ENCODE measurements around the gene DNMT1.
"Not testable (repeated sequence)": the region's sequence is repeated elsewhere in the genome, so short reads cannot be mapped to it uniquely, and the experiment has no call there.

Gene DNMT1

DNA sequence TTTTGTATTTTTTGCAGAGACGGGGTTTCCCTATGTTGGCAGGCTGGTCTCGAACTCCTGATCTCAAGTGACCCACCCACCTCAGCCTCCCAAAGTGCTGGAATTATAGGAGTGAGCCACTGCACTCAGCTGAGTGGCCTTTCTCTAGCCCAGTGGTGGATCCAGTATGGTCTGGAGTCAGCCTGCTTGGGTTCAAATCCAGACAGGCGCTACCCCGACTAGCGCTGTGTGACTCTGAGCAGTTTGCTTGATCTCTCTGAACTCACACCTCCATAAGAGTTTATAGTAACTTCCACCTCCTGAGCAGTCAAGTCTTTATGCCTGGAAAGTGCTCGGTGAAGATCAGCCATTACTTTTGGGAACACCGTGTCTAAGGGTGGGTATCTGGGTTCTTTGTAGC lies 25.9 kb upstream of the DNMT1 start:
- DNase-seq, result no peak

DNA sequence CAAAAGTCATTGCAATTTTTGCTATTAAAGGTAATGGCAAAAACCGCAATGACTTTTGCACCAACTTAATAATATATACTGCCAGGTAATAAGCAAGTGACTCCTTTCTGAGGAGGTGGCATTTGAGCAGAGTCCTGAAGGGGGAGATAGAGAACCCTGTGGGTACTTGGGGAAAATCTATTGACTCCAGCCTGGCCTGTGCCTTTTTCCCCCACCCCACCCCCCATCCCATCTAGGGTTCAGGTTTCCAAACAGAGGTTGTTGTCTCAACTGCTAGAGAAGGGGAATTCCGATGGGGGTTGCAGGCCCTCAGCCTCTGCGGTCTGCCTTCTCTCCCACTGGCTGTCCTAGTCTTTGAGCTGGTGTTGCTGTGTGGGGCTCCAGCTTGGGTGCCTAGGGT lies 24.9 kb upstream of the DNMT1 start:
- DNase-seq, result no peak

DNA sequence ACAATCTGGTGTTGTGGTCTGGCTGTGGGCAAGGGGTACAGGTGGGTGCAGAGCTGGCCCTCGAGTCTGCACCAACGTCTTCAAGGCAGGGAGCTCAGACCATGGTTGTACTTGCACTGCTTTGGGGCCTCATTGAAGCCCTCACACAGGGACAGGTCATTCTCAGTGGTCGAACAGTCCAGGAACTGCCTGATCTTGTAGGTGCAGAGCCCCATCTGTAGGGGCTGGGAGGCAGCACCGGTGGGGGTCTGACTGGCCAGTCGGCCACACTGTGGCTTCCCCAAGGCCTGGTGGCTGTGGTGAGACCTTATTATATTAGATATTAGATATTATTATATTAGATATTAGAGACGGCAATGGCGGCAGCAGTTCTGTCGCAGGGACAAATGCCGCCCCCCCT lies 22.3 kb upstream of the DNMT1 start:
- no peak for DNase-seq

DNA sequence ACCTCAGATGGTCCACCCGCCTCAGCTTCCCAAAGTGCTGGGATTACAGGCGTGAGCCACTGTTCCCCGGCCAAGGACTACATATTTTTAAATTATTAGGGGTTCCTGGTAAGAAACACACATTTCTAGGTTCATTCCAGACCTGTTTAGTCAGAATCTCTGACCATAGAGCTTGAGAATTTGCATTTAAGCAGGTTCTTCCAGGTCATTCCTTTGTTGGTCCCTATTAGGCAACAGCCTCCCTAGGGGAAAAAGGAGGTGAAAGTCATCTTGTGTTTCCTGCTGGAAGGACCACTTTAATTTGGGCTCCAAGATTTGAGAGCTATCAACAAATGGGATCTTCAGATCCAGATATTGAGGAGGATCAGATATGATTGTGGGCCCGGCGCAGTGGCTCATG lies 20.0 kb upstream of the DNMT1 start:
- DNase-seq, result no peak

DNA sequence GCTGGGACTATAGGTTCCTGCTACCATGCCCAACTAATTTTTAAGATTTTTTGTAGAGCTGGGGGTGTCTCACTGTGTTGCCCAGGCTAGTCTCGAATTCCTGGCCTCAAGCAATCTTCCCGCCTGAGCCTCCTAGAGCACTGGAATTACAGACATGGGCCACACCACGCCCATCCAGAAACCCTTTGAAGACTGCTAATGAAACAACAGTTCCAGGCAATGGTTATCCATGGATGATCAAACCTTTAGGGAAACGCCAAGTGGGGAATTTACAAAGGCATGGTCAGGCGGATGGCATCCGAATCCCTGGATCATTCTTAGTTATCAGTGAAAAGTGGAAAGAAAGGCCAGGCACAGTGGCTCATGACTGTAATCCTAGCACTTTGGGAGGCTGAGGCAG lies 16.9 kb upstream of the DNMT1 start:
- no peak for DNase-seq

DNA sequence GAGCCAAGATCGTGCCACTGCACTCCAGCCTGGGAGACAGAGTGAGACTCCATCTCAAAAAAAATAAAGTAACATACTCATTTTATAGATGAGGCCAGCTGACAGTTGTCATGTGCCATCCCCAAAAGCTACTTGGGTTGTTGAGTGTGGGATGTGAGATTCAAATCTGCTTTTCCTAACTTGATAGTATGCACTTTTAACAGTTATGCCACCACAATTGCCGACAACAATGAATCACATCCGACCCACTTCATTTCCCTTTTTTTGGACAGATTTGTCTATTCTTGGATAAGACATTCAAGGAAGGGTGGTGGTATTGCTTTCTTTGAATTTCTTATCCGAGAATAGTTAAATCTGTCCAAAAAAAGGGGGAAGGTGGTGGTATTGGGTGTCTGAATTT lies 16.3 kb upstream of the DNMT1 start:
- DNase-seq, result no peak

DNA sequence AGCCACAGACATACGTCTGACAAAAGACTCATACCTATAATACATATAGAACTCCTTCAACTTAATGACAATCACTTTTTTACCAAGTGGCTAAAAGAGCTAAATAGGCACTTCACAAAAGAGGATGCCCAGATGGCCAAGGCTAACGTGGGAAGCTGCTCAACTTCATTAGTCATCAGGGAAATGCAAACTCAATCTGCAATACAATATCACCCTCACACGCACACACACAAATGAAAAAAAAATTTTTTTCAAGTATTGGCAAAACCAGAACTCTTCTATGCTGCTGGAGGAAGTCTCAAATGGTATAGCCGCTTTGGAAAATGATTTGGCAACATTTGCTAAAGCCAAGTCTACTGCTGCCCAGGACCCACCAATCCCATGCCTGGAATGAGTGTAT lies 14.6 kb upstream of the DNMT1 start:
- DNase-seq, result no peak

DNA sequence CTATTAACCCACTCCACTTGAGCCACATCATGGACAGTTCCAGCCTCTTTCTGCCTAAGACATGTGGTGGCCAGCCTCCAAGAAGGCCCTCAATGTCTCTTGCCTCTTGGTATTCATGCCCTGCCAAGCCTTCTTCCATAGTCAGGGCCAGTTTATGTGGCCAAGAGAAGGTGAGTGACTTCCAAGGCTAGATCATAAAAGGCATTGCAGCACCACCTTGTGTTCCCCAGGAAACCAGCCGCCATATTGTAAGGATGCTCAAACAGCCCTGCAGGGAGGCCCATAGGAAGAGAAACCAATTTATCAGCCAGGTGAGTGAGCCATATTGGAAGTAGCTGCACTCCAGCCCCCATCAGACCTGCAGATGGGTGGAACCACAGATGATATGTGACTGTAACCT lies 12.3 kb upstream of the DNMT1 start:
- no peak for DNase-seq

DNA sequence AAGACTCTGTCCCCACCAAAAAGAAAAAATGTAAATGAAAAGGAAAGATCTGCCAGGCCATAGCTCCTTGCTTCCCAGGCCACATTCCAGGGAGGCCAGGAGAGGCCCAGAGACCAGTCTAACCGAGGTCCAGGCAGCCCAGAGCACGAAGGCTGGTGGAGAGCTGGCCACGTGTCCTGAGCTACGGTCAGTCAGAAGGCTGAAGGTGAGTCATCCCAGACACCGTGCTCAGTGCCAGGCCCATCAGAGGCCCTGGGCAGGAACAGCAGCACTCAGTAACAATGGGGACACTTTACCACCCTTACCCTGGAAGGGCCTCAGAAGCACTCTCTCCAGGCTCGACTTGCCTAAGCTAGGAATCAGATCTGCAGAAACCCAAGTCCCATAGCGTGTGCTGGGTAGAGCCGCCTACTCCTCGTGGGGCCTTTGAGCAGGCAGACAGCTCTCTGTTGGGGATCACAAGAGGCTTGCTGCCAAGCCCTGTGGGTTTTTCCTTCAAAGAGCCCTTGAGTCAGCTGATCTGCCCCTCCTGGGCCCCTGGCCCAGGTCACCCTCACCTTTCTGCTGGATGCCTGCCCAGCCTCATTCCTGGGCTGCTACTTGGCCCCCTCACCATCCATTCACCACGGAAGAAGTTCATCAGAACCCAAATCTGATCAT lies 11.6 kb upstream of the DNMT1 start:
- DNase-seq, result no peak

DNA sequence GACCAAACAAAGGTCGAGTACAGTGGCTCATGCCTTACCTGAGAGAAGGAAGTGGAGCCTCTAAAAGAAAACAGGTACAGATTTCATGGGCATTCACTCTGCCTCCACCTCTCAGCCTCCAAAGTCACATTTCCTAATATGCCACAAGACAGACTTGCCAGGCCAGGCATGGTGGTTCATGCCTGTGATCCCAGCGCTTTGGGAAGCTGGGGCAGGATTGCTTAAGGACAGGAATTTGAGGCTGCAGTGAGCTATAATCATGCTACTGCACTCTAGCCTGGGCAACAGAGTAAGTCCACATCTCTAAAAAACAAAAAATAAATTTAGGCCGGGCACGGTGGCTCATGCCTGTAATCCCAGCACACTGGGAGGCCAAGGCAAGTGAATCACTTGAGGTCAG lies 10.9 kb upstream of the DNMT1 start:
- DNase-seq, result no peak

DNA sequence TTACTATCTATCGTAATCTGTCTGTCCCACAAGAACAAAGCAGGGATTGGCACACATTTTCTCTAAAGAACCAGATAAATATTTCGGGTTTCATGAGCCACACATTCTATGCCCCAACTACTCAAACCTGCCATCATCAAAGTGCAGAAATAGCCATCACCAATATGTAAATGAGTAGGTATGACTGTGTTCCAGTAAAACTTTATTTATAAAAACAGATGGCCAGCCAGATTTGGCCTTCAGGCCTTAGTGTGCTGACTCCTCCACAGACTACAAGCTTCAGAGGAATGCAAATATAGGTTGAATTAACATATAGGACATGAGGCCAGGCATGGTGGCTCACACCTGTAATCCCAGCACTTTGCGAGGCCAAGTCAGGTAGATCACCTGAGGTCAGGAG lies 8.9 kb upstream of the DNMT1 start:
- no peak for DNase-seq

DNA sequence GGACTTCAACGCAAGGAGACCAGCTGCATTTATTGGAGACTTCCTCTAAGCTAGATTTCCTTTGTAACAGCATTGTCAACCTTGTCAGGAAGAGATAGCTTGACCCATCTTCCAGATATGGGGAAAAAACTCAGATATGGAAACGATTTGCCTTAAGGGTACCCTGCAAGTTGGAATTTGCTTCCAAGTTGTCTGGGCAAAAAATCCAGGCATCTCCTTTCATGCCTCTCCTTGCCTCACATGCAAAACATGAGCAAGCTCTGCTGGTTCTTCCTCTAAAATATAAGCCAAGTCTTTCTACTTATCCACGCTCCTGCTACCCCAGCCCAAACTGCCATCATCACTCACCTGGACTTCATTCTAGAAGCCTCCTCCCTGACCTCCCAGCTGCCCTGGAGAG lies 6.4 kb upstream of the DNMT1 start:
- no peak for DNase-seq

DNA sequence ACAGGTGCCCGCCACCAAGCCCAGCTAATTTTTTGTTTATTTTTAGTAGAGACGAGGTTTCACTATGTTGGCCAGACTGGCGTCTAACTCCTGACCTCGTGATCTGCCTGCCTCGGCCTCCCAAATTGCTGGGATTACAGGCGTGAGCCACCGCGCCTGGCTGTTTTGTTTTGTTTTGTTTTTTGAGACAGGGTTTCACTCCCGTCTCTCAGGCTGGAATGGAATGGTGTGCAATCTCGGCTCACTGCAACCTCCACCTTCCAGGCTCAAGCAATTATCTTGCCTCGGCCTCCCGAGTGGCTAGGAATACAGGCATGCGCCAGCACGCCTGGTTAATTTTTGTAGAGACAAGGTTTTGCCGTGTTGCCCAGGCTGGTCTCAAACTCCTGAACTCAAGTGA lies 5.3 kb upstream of the DNMT1 start:
- not testable (repeated sequence) for DNase-seq

DNA sequence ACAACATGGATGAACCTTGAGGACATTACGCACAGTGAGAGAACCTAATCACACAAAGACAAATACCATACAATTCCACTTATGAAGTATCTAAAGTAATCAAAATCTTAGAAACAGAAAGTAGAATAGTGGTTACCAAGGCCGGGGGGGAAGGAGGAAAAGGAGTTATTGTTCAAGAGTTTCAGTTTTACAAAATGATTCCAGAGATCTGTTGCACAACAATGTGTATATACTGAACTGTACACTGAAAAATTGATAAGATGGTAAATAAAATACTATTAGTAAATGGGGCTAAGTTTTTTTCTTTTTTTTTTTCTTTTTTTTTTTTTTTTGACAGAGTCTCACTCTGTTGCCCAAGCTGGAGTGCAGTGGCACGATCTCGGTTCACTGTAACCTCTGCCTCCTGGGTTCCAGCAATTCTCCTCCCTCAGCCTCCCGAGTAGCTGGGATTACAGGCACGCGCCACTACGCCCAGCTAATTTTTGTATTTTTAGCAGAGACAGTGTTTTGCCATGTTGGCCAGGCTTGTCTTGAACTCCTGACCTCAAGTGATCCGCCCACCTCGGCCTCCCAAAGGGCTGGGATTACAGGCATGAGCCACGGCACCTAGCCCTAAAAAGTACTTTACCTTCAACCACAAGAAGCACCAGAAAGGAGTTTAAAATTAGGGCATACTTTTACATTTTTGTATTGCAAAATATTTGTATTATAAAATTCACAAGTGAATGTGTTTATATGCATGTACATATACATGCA lies 4.3 kb upstream of the DNMT1 start:
- not testable (repeated sequence) for DNase-seq

DNA sequence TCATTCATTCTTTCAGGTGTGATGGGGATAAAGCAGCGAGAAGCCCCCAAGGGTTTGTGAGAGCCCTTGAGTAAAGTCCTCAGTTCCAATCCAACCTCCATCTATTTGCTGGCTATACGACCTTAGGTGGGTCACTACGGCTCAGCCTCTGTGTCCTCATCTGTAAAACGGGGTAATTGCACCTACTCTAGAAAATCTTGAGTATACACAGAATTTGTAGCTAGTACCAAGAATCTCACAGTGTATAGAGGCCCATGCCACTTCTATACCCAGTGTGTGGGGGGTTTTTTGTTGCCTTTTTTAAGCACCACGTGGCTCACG lies 406 bp upstream of the DNMT1 start:
- DNase-seq, result no peak

DNA sequence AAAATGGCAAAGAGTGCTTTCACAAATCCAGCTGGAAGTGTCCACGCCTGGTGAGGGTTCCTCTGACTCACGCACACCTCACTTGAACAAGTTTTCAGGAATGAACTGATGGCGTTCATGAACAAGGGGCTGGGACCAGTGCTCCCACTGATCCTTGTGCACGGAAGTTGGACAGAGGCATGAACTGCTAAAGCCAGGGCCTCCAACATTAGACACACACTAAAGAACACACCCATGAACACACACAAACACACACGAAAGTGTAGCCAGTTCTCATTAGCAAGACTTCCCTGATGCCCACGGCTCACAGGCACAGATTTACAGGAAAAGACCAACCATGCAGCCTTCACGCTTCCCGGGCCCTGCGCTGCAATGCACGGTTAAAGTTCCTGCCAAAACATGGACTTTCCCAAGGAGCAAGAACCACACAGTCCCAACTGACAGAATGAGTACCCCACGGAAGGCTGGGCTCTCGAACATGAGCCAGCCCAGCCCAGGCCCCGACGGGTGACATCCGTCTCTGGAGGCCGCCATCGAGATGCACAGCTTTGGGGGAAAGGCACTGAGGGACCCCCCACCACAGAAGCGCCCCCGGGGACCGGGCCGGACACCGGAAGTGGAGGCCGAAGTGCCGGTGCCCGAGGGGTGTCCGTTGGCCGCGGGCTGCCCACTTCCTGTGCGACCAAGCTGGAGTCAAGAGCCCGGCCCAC lies 808 bp downstream of the DNMT1 start:
- peak in 1 of 2 experiments; percentile 73 for DNase-seq

DNA sequence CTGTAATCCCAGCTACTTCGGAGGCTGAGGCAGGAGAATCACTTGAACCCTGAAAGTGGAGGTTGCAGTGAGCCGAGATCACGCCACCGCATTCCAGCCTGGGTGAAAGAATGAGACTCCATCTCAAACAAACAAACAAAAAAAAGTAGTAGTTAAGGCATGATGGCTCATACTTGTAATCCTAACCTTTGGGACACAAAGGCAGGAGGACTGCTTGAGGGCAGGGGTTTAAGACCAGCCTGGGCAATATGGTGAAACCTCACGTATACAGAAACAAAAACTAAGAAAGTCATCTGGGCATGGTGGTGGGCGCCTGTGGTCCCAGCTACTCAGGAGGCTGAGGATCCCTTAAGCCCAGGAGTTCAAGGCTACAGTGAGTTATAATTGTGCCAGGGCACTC lies 1.8 kb downstream of the DNMT1 start:
- no peak for DNase-seq

DNA sequence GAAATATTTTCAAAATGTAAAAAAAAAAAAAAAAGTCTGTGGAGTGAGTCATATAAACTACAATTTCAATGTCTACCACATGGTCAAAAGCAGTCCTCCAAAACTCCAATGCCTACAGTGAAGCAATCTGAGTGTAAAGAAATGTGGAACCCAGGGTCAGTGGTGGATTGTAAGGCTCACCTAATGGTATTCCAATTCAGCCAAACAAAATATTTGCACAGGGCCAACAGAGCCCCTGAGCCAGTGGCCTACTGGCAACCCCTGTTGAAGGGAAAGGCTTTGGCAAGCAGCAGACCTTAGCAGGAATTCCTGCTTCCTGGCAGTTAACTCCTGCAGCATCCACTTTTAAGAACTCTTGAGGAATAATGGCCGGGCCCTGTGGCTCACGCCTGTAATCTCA lies 3.4 kb downstream of the DNMT1 start:
- no peak for DNase-seq

DNA sequence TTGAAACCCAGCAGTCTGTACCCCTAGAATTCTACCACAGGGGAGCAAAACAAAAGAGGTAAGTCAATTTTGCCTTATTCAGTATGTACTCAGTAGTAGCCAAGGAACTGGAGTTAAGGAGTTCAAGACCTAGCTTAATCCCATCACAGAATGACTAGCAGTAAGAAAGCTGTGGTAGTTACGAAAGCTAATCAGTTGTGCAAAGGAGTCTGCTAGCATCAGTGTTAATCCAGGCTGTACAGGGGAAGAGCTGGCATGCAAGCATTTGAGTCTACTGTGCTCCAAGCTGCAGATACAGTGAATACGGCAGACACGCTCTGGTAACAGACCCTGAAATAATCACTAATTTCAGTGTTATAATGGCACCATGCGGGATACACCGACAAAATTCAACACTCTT lies 4.7 kb downstream of the DNMT1 start:
- DNase-seq, result no peak

DNA sequence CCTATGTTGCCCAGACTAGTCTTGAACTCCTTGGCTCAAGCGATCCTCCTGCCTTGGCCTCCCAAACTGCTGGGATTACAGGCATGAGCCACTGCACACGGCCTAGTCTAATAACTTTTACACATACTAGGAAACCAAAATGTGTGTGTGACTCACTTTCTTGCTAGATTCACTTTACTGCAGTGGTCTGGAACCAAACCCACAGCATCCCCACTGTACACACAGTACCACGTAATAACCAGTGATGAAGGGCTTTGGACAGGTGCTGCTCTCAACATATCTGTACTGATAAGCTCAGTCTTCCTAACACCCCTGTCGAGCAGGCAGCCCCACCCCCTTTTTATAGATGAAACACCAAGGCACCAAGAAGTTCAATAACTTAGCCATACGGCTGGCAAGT lies 5.1 kb downstream of the DNMT1 start:
- DNase-seq, result no peak

DNA sequence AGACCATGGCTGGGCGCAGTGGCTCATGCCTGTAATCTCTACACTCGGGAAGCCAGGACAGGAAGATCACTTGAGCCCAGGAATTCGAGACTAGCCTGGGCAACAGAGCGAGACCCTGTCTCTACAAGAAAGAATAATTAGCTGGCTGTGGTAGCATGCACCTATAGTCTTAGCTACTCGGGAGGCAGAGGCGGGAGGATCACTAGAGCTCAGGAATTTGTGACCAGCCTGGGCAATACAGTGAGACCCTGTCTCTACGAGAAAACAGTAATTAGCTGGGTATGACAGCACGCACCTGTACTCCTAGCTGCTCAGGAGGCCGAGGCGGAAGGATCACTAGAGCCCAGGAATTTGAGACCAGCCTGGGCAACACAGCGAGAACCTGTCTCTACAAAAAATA lies 7.4 kb downstream of the DNMT1 start:
- no peak for DNase-seq

DNA sequence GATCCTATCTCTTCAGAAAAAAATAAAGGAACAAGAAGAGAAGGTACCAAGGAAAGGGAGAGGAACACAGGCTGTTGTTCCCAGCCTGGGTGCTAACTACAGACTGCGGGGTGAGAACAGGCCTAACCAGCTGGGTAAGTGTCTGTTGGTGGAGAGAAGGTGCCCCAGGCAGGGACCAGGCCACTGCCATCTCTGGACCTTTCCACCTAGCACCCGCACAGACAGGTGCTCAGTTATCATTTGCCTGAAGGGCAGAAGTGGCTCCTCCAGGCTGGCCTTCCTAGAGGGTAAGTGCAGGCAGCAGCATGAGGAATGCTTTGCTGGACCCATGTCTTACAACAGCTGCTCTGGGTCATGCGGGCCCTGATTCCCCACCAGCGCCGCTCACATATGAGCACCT lies 10.1 kb downstream of the DNMT1 start:
- DNase-seq, result no peak

DNA sequence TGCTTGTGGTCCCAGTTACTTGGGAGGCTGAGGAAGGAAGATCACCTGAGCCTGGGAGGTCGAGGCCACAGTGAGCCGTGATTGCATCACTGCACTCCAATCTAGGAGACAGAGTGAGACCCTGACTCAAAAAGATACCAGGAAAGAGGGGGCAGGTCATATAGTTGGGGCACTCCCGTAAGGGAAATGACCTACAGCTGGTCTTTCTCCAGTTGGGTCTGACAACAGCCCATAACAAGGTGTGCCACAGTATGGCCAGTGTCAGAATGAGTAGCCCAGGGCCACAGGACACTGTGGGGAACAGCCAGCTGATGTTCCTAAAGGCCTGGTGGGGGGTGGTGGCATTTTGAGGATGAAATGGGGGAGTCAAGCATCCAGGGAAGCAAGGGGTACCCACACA lies 10.8 kb downstream of the DNMT1 start:
- no peak for DNase-seq

DNA sequence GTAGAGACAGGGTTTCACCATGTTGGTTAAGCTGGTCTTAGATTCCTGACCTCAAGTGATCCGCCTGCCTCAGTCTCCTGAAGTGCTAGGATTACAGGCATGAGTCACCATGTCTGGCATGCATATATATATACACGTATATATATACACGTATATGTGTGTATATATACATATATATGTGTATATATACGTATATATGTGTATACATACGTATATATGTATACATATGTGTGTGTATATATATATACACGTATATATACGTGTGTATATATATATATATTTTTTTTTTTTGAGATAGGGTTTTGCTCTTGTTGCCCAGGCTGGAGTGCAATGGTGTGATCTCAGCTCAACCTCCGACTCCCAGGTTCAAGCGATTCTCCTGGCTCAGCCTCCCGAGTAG lies 11.9 kb downstream of the DNMT1 start:
- no peak for DNase-seq

DNA sequence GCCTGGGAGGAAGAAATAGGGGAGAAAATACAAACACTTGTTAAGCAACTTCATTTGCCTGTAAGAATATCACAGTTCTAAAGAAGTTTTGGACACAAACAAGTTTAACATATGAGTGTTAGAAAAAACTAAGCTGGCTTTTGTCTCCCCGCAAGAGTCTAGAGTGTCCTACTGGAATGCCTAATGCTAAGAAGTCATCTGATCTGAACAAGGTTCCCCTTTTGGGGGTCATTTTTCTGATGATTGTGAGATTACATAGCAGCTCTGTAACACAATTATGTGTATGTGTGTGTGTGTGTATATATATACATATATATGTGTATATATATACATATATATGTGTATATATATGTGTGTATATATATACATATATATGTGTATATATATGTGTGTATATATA lies 12.7 kb downstream of the DNMT1 start:
- DNase-seq, result no peak

All from SHP77 (cell line).